HG03064 (cell line): Measurements from ENCODE around the gene NEGR1.
"Not testable (repeated sequence)": the region's sequence is repeated elsewhere in the genome, so short reads cannot be mapped to it uniquely, and the experiment has no call there.

ENCODE experiments used
- ATAC-seq: cut with Tn5 transposase; IDR thresholded peaks from one replicate; pipeline ENCODE4 v1.9.1; 2021; ENCODE audit warnings: low read depth; ENCODE audit not compliant: unreplicated experiment

NEGR1 gene

GRCh38 chr1:71967670-71968069 is 314.7 kb downstream of the NEGR1 start:
- ATAC-seq, result peak; percentile 63

GRCh38 chr1:71964188-71964587 is 318.2 kb downstream of the NEGR1 start:
- ATAC-seq, result no peak

DNA sequence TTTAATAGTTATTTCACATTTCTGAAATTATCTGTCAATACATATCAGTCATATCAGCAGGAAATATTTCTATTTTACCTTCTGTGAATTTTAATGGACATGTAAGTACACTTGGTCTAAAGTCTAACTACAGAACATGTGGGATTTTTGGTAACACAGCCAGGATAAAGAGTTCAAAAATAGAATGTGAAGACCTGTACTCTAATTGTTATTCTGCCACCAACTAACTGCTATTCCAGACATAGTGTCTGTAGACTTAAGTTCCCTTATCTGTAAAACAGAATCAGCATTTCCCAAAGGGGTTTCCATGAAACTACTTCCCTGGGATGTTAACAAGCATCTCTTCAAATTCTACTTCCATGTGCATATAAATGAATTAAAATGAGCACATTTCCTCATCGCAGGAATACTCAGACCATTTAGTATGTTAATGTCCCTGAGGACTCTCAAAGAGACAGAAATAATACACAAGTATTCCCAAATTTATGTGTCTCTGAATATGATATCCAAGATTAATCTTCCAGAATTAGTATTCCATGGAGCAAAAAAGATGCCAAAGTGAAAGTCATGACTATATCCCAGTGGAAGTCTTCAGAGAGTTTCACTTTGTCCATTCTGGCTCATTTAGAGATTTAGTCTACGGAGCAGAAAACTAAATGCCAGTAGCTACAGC is 325.6 kb downstream of the NEGR1 start:
- ATAC-seq, result no peak

- ATAC-seq, result no peak
These were observed 331.8 kb downstream of the NEGR1 start for GRCh38 chr1:71950579-71950978.

GRCh38 chr1:71949681-71950080 is 332.7 kb downstream of the NEGR1 start:
- no peak for ATAC-seq

DNA sequence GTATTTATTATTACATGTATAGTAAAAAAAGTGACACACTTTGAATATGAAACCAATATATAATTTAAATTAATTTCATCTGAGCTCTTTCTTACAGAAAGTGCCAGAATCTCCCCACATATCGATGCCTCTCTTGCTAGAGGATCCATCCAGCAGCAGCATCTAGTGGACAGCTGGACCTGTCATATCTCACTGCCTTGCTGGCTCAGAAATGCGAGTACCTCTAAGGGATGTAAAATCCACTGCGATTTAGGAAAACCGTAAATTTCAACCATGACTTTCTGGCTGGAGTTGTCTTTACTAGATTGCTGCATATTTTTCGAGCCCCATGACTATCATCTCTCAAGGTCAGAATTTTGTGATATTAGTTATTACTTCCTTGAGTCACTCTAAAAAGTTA is 333.8 kb downstream of the NEGR1 start:
- ATAC-seq, result no peak

- no peak for ATAC-seq
These were observed 338.3 kb downstream of the NEGR1 start for GRCh38 chr1:71944006-71944405.

DNA sequence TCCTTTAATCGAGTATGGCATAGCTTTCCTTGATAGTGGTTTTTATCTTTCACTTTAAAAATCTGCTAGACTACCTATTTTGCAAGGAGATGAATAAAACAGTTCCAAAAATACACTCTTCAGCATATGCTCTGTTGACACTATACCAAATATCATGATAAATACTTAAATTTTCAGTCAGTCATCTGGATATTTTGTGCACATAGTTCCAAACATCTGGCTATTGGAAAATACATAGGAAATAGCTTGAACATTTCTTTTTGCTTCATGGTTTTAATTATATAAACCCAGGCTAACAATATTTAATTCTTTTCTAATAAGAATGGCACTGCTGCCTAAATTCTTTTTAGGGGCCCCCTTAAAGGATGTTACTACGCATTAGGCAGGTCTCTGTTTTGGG is 342.1 kb downstream of the NEGR1 start:
- no peak for ATAC-seq

DNA sequence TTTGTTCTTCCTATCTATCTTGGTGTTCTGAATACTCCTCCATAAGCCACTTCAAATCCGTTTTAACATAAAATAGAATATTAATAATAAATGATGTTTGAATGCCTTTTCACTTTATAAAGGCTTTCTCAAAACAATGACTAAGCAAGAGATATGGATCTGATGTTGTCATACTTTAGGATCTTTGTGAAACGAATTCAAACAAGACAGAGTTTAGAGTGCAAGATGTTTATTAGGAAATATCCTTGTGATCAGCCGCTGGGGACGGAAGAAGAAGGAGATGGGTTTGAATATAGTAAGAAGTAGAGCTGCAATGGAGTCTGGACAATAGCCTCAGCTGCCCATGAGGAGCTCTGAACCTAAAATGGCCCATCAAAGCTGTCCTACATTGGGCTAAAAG is 351.8 kb downstream of the NEGR1 start:
- ATAC-seq, result no peak

GRCh38 chr1:71921935-71922559 is 360.3 kb downstream of the NEGR1 start:
- ATAC-seq, result no peak

- no peak for ATAC-seq
These were observed 361.1 kb downstream of the NEGR1 start for GRCh38 chr1:71921204-71921603.

DNA sequence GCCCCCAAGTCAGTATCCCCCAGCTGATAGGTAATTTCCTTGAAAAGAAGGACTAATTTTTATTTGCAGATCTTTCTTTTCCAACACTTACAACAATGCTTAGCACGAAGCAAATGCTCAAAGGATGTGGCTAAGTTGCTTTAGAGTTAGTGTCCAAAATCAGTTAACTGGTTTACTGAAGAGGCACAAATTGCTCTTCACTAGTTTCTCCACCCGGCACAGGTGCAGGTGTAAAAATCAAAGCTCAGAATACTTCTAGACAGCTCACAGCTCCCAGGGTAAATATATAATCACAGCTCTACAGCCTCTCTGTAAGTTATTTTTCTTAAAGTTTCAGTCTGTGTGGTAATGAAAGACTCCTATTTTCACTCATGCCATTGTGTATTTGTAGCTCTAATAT is 361.8 kb downstream of the NEGR1 start:
- ATAC-seq, result no peak

DNA sequence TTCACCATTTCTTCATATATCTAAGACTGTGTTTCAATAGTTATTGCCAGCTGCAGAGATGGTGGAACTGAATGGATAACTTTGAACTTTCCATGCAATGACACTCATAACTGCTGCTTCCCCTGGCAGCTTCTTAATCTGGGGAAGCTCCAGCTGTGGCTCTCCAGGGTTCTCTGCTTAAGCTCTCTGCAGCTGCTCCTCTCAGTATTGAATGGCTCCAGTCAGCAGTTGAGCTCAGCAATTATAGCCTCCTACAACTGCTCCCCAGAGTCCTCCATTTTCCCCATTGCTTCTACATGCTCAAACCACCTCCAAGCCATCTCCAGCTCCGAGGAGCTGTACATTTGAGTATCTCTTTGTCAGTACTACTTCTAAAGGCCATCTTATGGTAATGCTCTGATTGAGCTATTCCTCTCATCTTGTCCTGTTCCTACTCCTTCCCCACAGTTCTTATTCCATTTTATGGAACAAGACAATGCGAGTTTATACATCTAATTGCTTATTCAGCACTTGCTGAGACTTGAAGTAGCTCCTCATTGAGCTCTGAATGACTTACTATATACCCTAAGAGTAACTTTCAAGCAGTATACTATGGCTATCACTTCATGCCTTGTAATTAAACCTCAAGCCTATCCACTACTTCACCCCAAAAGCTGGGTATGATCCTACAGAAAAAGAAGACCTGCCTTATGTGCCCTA is 362.4 kb downstream of the NEGR1 start:
- no peak for ATAC-seq

- no peak for ATAC-seq
These were observed 363.7 kb downstream of the NEGR1 start for GRCh38 chr1:71918630-71919029.

GRCh38 chr1:71916894-71917293 is 365.4 kb downstream of the NEGR1 start:
- no peak for ATAC-seq

GRCh38 chr1:71914626-71915025 is 367.7 kb downstream of the NEGR1 start:
- no peak for ATAC-seq

- no peak for ATAC-seq
These were observed 373.4 kb downstream of the NEGR1 start for GRCh38 chr1:71908871-71909390.

GRCh38 chr1:71908303-71908702 is 374.0 kb downstream of the NEGR1 start:
- no peak for ATAC-seq

- ATAC-seq, result no peak
These were observed 382.5 kb downstream of the NEGR1 start for GRCh38 chr1:71899881-71900280.

DNA sequence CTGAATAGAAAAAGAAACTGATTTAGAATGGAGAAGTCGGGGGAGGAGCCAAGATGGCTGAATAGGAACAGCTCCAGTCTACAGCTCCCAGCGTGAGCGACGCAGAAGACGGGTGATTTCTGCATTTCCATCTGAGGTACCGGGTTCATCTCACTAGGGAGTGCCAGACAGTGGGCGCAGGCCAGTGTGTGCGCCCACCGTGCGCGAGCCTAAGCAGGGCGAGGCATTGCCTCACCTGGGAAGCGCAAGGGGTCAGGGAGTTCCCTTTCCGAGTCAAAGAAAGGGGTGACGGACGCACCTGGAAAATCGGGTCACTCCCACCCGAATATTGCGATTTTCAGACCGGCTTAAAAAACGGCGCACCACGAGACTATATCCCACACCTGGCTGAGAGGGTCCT is 394.2 kb downstream of the NEGR1 start:
- ATAC-seq, result not testable (repeated sequence)

- no peak for ATAC-seq
These were observed 397.2 kb downstream of the NEGR1 start for GRCh38 chr1:71885171-71885570.

- ATAC-seq, result no peak
These were observed 399.7 kb downstream of the NEGR1 start for GRCh38 chr1:71882637-71883036.
